HCT116 (cell line): Measurements from ENCODE around the gene ST6GALNAC5.

ENCODE experiments used
- POLR2A ChIP-seq: IDR thresholded peaks from 2 replicates; pipeline ENCODE4 v1.7.0; 2011; ENCODE audit warnings: borderline replicate concordance; ENCODE audit not compliant: insufficient read depth, insufficient read length; ENCODE audit errors: extremely low read depth
- SP1 ChIP-seq: IDR thresholded peaks from 2 replicates; pipeline ENCODE4 v1.6.1; 2012; ENCODE audit warnings: low read depth
- TF ChIP-seq, protein P1 (sequence below), 3 experiments: fragments of 200-600 bp in 1 of 3; sonication (generic) in 1 of 3; IDR thresholded peaks in 2 of 3; conservative IDR thresholded peaks in 1 of 3; 2 replicates each; pipeline ENCODE4 v1.5.1; 2012 to 2017; ENCODE audit warnings: low read depth in 2 of 3, low read length in 2 of 3, antibody characterized with exemption in 1 of 3, borderline replicate concordance in 1 of 3, control low read depth in 1 of 3, mild to moderate bottlenecking in 1 of 3, mixed read lengths in 1 of 3, mixed run types in 1 of 3, moderate library complexity in 1 of 3; ENCODE audit not compliant: insufficient read depth in 1 of 3
- TF ChIP-seq, protein P2 (sequence below): IDR thresholded peaks from 2 replicates; pipeline ENCODE4 v1.6.1; 2012

DNA sequence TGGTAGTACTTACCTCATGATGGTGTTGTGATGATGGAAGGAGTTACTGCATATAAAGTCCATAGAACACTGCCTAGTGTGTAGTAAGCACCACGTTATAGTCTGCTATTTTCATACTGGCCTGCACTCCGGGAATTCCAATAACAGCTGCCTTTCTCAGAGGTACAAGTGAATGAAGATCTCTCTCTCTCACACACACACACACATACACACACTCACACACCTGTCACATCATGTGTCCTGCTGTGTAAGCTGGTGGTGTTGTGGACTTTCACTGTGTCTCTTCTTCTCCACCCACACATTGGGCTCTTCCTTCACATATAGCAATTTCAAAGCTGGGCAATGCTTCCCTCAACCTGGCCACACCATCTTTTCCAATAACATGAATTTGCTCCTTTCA is 33.4 kb upstream of the ST6GALNAC5 start:
- no peak for TF ChIP-seq SP1
- TF ChIP-seq, protein P1, sequence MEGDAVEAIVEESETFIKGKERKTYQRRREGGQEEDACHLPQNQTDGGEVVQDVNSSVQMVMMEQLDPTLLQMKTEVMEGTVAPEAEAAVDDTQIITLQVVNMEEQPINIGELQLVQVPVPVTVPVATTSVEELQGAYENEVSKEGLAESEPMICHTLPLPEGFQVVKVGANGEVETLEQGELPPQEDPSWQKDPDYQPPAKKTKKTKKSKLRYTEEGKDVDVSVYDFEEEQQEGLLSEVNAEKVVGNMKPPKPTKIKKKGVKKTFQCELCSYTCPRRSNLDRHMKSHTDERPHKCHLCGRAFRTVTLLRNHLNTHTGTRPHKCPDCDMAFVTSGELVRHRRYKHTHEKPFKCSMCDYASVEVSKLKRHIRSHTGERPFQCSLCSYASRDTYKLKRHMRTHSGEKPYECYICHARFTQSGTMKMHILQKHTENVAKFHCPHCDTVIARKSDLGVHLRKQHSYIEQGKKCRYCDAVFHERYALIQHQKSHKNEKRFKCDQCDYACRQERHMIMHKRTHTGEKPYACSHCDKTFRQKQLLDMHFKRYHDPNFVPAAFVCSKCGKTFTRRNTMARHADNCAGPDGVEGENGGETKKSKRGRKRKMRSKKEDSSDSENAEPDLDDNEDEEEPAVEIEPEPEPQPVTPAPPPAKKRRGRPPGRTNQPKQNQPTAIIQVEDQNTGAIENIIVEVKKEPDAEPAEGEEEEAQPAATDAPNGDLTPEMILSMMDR (IDR thresholded peaks at IDR 0.05 in 2 of 3, conservative IDR thresholded peaks at IDR 0.05 in 1 of 3; ENCODE audit: borderline replicate concordance in 1 of 3, insufficient read depth in 1 of 3, low read depth in 2 of 3, low read length in 2 of 3): no peak
- TF ChIP-seq, protein P2, sequence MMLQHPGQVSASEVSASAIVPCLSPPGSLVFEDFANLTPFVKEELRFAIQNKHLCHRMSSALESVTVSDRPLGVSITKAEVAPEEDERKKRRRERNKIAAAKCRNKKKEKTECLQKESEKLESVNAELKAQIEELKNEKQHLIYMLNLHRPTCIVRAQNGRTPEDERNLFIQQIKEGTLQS: no peak
- TF ChIP-seq POLR2A: no peak
